Fibroblast of mammary gland (primary cell): ENCODE results near the gene LAGE3.
A peak's percentile ranks its signal among the peaks of the same experiment; 100 is the strongest.

ENCODE experiments used
- DNase-seq: peaks from one replicate; pipeline ENCODE4 v3.0.0-alpha.2; 2010; ENCODE audit warnings: low read depth
- H3K4me3 ChIP-seq: 2 replicates; pipeline ENCODE4 v1.5.1; 2011; ENCODE audit warnings: low read depth, mild to moderate bottlenecking, low read length, moderate library complexity; ENCODE audit not compliant: control insufficient read depth
- TF ChIP-seq, protein P1 (sequence below): conservative IDR thresholded peaks from 2 replicates; pipeline ENCODE4 v1.5.1; 2011; ENCODE audit warnings: low read depth, low read length, inconsistent platforms; ENCODE audit not compliant: control insufficient read depth, insufficient read depth

Gene LAGE3, protein sequence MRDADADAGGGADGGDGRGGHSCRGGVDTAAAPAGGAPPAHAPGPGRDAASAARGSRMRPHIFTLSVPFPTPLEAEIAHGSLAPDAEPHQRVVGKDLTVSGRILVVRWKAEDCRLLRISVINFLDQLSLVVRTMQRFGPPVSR

DNA sequence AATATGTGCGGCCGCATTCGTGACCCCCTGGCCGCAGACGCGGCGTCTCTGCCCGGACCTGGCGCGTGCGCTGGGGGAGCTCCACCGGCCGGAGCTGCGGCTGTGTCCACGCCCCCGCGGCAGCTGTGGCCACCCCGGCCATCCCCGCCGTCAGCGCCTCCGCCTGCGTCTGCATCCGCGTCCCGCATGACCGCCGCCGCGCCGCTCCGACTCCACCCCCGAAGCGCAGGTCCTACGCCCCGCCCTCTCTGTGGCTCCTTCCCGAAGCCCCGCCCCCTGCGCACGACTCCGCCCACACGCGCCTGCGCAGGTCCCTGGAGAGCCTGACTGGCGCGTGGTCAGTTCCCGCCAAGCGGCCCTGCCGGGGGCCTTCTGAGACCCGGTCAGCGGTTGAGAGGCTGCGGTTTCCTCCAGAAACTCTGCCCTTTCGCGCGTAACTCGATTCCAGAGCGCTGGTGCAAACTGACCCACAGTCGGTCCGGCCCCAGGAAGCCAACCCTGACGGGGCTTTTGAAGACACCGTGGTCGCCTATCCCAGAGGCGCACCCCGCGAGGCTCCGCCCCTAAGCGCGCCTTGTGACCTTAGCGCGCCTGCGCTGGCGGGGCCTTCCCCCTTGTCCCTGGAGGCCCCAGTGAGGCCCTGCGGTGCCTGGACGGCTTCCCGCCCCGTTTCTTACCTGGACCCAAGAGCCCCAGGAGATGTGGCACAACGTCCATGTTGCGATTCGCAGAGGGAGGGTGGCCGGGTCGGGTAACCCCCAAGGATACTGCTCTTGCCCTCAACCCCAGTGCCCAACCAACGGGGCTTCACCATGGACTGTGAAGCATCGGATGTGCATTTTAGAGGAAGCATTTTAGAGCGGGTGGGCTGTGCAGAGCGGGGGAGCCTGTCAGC lies at the start of gene LAGE3:
Gene LAGE3 (minus strand): TSS at position 554 of the 895 bp plus-strand sequence. CDS start 366 bp downstream, at position 188.
- peak within 1 kb of the TSS; percentile 49 for H3K4me3 ChIP-seq
- peak; percentile 81 for DNase-seq
- TF ChIP-seq, protein P1, sequence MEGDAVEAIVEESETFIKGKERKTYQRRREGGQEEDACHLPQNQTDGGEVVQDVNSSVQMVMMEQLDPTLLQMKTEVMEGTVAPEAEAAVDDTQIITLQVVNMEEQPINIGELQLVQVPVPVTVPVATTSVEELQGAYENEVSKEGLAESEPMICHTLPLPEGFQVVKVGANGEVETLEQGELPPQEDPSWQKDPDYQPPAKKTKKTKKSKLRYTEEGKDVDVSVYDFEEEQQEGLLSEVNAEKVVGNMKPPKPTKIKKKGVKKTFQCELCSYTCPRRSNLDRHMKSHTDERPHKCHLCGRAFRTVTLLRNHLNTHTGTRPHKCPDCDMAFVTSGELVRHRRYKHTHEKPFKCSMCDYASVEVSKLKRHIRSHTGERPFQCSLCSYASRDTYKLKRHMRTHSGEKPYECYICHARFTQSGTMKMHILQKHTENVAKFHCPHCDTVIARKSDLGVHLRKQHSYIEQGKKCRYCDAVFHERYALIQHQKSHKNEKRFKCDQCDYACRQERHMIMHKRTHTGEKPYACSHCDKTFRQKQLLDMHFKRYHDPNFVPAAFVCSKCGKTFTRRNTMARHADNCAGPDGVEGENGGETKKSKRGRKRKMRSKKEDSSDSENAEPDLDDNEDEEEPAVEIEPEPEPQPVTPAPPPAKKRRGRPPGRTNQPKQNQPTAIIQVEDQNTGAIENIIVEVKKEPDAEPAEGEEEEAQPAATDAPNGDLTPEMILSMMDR, result no peak

DNA sequence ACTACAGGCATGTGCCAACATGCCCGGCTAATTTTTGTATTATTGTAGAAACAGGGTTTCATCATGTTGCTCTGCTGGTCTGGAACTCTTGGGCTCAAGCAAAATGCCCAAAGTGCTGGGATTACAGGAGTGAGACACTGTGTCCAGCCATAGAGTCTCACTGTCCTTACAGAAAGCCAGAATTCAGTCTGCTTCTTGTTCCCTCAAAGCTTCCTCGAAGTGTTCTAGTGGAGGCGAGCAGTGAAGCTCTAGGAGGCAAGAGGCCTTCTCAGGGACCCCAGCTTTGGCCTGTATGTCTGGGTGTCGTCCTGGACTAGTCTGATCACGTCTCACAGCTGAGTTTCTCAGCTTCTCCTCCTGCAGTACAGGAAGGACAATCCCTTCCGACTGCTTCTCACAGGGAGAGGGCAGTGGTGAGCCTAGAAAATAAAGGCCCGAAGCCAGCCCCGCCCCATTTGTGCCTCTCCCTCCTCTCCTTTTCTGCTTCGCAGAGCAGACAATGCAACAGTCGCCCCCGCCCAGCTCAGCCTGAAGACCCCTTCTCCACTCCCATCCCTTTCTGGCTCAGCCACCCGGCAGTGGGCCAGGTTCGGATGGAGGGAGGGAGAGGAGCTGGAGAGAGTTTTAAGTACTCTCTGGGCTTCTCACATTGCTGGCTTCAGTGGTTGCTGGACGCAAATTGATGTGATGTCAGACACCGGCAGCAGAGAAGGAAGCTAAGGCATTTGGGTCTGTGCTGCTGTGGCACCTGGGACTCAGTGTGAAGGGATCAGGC lies 48.0 kb upstream of the LAGE3 start:
- peak overlapping the region; percentile 24 for H3K4me3 ChIP-seq
- TF ChIP-seq, protein P1, result peak; percentile 57
- peak; percentile 69 for DNase-seq

DNA sequence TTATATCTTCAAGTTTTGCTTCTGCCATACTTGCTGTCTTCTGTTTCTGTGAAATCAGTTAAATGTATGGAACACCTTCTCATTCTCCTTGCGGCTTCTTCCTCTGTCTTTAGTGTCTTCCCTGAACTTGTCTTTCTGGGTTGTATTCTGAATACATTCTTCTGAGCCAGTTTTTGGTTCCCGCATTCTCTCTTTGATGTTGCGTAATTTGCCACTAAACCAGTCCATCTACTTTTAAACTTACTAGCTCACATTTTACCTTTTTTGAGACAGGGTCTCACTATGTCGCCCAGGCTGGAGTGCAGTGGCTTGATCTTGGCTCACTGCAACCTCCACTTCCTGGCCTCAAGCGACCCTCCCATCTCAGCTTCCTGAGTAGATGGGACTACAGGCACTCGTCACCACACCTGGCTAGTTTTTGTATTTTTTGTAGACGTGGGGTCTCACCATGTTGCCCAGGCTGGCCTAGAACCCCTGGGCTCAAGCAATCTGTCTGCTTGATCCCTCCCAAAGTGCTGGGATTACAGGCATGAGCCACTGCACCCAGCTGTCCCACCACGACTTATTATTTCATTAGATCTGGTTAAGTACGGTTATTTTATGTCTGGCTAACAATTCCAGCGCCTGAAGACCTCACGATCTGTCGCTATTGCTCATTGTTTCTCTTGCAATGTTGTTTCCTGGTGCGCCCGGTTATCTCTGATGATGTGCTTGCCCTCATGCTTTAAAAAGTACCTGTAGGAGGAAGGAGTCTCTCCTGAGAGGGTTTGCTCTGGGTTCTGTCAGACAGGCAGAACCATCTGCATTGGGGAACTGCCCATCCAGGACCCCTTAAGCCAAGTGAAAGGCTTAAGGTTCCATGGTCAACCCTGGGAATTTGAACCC lies 46.8 kb upstream of the LAGE3 start:
- no peak for DNase-seq
- TF ChIP-seq, protein P1, result no peak
- no peak overlapping the region for H3K4me3 ChIP-seq

DNA sequence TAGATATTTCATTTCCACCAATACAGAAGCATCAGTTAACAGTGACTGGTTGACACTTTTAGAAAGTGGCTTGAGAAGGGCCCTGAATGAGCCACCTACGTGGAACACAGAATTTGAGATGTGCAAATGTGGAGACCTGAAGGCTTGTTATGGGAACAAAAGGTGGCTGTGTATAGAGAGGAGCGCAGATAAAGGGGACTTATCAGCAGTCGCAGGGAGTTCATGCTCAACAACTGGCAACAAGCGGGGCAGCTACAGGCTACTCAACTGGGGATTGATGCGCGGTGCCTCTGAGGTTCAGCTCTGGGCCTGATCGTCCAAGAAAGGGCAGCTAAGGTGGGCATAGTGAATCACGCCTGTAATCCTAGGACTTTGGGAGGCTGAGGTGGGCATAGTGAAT lies 40.3 kb upstream of the LAGE3 start:
- no peak overlapping the region for H3K4me3 ChIP-seq
- DNase-seq, result no peak
- TF ChIP-seq, protein P1, result no peak

DNA sequence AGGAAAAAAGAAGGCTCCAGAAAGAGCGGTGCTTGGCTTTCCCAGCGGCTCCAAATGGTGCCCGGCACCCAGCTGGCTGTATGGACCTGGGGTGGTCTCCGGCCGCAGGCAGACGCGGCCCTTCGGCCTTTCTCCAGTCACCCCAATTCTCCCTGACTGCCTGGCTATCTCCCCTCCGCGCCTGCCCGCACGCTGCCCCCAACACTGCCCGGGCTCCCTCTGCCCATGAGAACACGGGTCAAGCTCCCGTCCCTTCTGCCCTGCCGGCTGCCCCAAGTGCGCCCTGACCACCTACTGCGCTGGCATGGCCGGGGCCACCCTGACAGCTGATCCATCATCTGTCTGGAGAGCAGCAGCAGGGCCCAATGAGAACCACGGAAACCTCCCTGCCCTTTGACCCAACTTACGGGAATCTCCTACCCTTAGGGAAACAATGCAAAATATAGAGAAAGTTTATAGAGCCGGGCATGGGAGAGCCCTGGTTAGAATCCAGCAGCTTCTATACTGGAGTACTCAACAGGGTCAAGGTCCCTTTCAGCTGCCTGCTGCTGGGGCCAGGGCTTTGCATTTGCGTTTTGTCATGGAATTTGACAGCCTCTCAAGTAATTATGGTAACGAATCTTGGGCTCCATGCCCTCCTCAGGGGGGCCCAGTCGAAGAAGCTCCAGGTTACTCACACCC lies 38.2 kb upstream of the LAGE3 start:
- no peak overlapping the region for H3K4me3 ChIP-seq

More for the DNA sequence above, 38.2 kb upstream of the LAGE3 start:
- no peak for DNase-seq
- TF ChIP-seq, protein P1, result no peak
